SK-N-MC (cell line): ENCODE measurements around the gene CERS2.

Experiments used
- EZH2 ChIP-seq: fragments of 200-600 bp; sonication (generic); IDR thresholded peaks from one replicate; pipeline ENCODE4 v1.6.1; 2017; ENCODE audit warnings: antibody characterized with exemption
- FOXP2 ChIP-seq: optimal IDR thresholded peaks from 2 replicates; pipeline ENCODE3; 2011; ENCODE audit warnings: mild to moderate bottlenecking, moderate library complexity; ENCODE audit not compliant: insufficient read depth; ENCODE audit errors: extremely low read length, control extremely low read depth
- POLR2AphosphoS5 ChIP-seq: IDR thresholded peaks from 2 replicates; pipeline ENCODE4 v1.6.1; 2012; ENCODE audit warnings: mild to moderate bottlenecking, low read depth, low read length, borderline replicate concordance

- TF ChIP-seq EZH2 = no peak
- TF ChIP-seq POLR2AphosphoS5 = no peak
- no peak for TF ChIP-seq FOXP2
Observed at GRCh38 chr1:150969626-150970025, 5.0 kb downstream of the CERS2 start.
